ENCODE data around the gene GON4L. TPM values are rescaled to one million over a fixed set of nuclear protein-coding genes. Genes with fewer than 3 reads are reported as not detected.

Gene GON4L
- total RNA-seq, 1 experiment from 2014 or later, result 54.4 TPM

GRCh38 chr1:155888481-155888880 lies 31.5 kb upstream of the GON4L start:
- POLR2A ChIA-PET, result no interaction called here
- Mint-ChIP-seq H3K36me3 (no peaks in the 10 kb centered on the region), H3K4me3 (no peak overlapping the region), H3K9me3 (no peaks in the 10 kb centered on the region), H3K4me1 (0 out of 2 replicates have a peak, but pooled peaks cover 5% of the 10 kb centered on the region), H3K27me3 (ENCODE audit: low read depth) (no peaks in the 10 kb centered on the region), H3K27ac (no peak overlapping the region)
- DNase-seq (ENCODE audit: low spot score) (no peak), ATAC-seq (no peak)
- CTCF ChIA-PET, result no interaction called here
- no peak for TF ChIP-seq PRRX2 (CRISPR knock-in tag; IDR thresholded peaks at IDR 0.05)
- TF ChIP-seq, protein P1, sequence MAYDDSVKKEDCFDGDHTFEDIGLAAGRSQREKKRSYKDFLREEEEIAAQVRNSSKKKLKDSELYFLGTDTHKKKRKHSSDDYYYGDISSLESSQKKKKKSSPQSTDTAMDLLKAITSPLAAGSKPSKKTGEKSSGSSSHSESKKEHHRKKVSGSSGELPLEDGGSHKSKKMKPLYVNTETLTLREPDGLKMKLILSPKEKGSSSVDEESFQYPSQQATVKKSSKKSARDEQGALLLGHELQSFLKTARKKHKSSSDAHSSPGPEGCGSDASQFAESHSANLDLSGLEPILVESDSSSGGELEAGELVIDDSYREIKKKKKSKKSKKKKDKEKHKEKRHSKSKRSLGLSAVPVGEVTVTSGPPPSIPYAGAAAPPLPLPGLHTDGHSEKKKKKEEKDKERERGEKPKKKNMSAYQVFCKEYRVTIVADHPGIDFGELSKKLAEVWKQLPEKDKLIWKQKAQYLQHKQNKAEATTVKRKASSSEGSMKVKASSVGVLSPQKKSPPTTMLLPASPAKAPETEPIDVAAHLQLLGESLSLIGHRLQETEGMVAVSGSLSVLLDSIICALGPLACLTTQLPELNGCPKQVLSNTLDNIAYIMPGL (CRISPR knock-in tag; IDR thresholded peaks at IDR 0.05), result no peak
- TF ChIP-seq E2F4 (CRISPR knock-in tag; IDR thresholded peaks at IDR 0.05; ENCODE audit: borderline replicate concordance, low read depth), result no peak
- no peak for TF ChIP-seq ZNF121 (CRISPR knock-in tag; IDR thresholded peaks at IDR 0.05)
- TF ChIP-seq NFE2L1 (CRISPR knock-in tag; IDR thresholded peaks at IDR 0.05), result no peak
- no peak for TF ChIP-seq MYBL2 (CRISPR knock-in tag; IDR thresholded peaks at IDR 0.05)
- TF ChIP-seq, protein P2, sequence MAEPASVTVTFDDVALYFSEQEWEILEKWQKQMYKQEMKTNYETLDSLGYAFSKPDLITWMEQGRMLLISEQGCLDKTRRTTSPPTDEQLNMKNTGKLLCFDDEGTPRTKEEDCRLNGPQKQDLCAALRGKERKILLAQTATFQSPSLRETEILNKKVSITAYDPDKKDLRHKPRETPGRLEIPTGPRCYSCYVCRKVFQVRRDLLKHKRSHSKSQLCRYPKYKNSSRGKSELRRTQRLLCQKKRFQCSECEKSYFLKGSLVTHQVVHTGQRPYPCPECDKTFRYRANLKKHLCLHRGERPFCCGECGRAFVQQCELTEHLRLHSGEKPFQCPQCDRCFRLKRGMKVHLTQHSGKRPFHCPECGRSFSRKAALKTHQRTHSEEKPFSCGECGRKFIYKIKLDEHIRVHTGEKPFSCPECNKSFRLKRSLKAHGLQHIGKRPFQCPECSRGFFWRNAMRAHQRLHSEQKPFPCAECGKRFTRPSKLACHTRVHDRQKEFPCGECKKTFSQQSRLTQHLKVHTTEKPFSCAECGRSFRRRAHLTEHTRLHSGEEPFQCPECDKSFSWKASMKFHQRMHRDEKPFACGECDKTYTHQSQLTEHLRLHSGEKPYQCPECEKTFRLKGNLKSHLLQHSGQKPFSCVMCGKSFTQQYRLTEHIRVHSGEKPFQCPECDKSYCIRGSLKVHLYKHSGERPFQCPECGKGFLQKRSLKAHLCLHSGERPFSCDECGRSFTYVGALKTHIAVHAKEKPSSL (CRISPR knock-in tag; conservative IDR thresholded peaks at IDR 0.05), result no peak
- TF ChIP-seq, protein P3, sequence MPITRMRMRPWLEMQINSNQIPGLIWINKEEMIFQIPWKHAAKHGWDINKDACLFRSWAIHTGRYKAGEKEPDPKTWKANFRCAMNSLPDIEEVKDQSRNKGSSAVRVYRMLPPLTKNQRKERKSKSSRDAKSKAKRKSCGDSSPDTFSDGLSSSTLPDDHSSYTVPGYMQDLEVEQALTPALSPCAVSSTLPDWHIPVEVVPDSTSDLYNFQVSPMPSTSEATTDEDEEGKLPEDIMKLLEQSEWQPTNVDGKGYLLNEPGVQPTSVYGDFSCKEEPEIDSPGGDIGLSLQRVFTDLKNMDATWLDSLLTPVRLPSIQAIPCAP (CRISPR knock-in tag; IDR thresholded peaks at IDR 0.05), result no peak

- no peaks in the 10 kb centered on the region for H3K36me3 Mint-ChIP-seq
- H3K4me1 Mint-ChIP-seq, result 0 out of 2 replicates have a peak, but pooled peaks cover 5% of the 10 kb centered on the region
- no peaks in the 10 kb centered on the region for H3K9me3 Mint-ChIP-seq
- no peak for DNase-seq (ENCODE audit: low spot score)
- CTCF ChIA-PET, result interaction anchor here (1.3 kb wide), 1 partner anchor 53 kb away, joined by 5 read pairs; no protein-coding TSS in a partner anchor
- no peak for TF ChIP-seq CDX4 (CRISPR knock-in tag; IDR thresholded peaks at IDR 0.05; ENCODE audit: borderline replicate concordance)
- TF ChIP-seq ZNF281 (CRISPR knock-in tag; IDR thresholded peaks at IDR 0.05), result no peak
- TF ChIP-seq ATF3 (CRISPR knock-in tag; conservative IDR thresholded peaks at IDR 0.05), result no peak
- TF ChIP-seq ZNF396 (CRISPR knock-in tag; IDR thresholded peaks at IDR 0.05; ENCODE audit: borderline replicate concordance), result no peak
- TF ChIP-seq KAT7 (CRISPR knock-in tag; IDR thresholded peaks at IDR 0.05; ENCODE audit: borderline replicate concordance), result no peak
- TF ChIP-seq PREB (CRISPR knock-in tag; IDR thresholded peaks at IDR 0.05; ENCODE audit: borderline replicate concordance), result no peak
- no peak overlapping the region for H3K27ac Mint-ChIP-seq
- POLR2A ChIA-PET, result no interaction called here
- H3K4me3 Mint-ChIP-seq, result no peak overlapping the region
- no peaks in the 10 kb centered on the region for H3K27me3 Mint-ChIP-seq (ENCODE audit: low read depth)
- no peak for ATAC-seq
These were observed 28.0 kb upstream of the GON4L start for GRCh38 chr1:155884982-155885381.
